GM19351 (cell line): ENCODE data around the gene C2orf92.
"Not testable (repeated sequence)": the region's sequence is repeated elsewhere in the genome, so short reads cannot be mapped to it uniquely, and the experiment has no call there.

ENCODE experiments used
- ATAC-seq: cut with Tn5 transposase; IDR thresholded peaks from one replicate; pipeline ENCODE4 v1.9.1; 2021; ENCODE audit warnings: mild to moderate bottlenecking, moderate library complexity; ENCODE audit not compliant: unreplicated experiment

C2orf92 gene

GRCh38 chr2:97659256-97660043 is 10.1 kb upstream of the C2orf92 start:
- no peak for ATAC-seq

GRCh38 chr2:97660044-97660774 is 9.3 kb upstream of the C2orf92 start:
- ATAC-seq = no peak

- ATAC-seq = no peak
Measured at GRCh38 chr2:97660775-97661389, 8.6 kb upstream of the C2orf92 start.

- no peak for ATAC-seq
Measured at GRCh38 chr2:97661927-97662326, 7.6 kb upstream of the C2orf92 start.

GRCh38 chr2:97662386-97662894 is 7.1 kb upstream of the C2orf92 start:
- no peak for ATAC-seq

- ATAC-seq = peak; percentile 42
Measured at GRCh38 chr2:97662895-97663625, 6.5 kb upstream of the C2orf92 start.

GRCh38 chr2:97663626-97663961 is 5.9 kb upstream of the C2orf92 start:
- no peak for ATAC-seq

- ATAC-seq = peak; percentile 85
Measured at GRCh38 chr2:97663962-97664635, 5.4 kb upstream of the C2orf92 start, which contains the start of gene ACTR1B. Gene ACTR1B, minus strand, starts transcription at chr2:97664044. Its CDS starts 154 bp downstream, at chr2:97663890.

- ATAC-seq = no peak
Measured at GRCh38 chr2:97664636-97664970, 4.9 kb upstream of the C2orf92 start.

GRCh38 chr2:97670471-97670870 is 958 bp downstream of the C2orf92 start:
- no peak for ATAC-seq

- ATAC-seq = no peak
Measured at GRCh38 chr2:97671526-97671925, 2.0 kb downstream of the C2orf92 start.

GRCh38 chr2:97672606-97673140 is 3.2 kb downstream of the C2orf92 start:
- not testable (repeated sequence) for ATAC-seq

GRCh38 chr2:97673182-97673914 is 3.8 kb downstream of the C2orf92 start:
- ATAC-seq = no peak

- no peak for ATAC-seq
Measured at GRCh38 chr2:97673915-97674283, 4.4 kb downstream of the C2orf92 start.

GRCh38 chr2:97675430-97676113 is 6.1 kb downstream of the C2orf92 start:
- ATAC-seq = no peak

GRCh38 chr2:97676620-97677019 is 7.1 kb downstream of the C2orf92 start:
- no peak for ATAC-seq

GRCh38 chr2:97677480-97677879 is 8.0 kb downstream of the C2orf92 start:
- ATAC-seq = no peak

GRCh38 chr2:97678298-97678697 is 8.8 kb downstream of the C2orf92 start:
- ATAC-seq = no peak

GRCh38 chr2:97687235-97687634 is 17.7 kb downstream of the C2orf92 start:
- ATAC-seq = not testable (repeated sequence)
